Liver (tissue), 9 donors: Measurements from ENCODE around the gene SLC12A8. TPM values are rescaled to one million over a fixed set of nuclear protein-coding genes. Genes with fewer than 3 reads are reported as not detected.

Experiments
- DNase-seq: peaks from one replicate; pipeline ENCODE4 v3.0.0-alpha.2; 2017; ENCODE audit warnings: low spot score
- H3K27ac ChIP-seq, 2 donors: one replicate each; pipeline ENCODE4 v1.7.0; 2013; ENCODE audit warnings: inconsistent platforms in 2 of 2, low read length in 2 of 2, control low read depth in 1 of 2, low read depth in 1 of 2, mild to moderate bottlenecking in 1 of 2
- H3K27me3 ChIP-seq, 4 donors: one replicate each; pipeline versions ENCODE4 v1.6.1 to v1.7.0; 2013; ENCODE audit warnings: low read length in 3 of 4, inconsistent platforms in 1 of 4, mild to moderate bottlenecking in 1 of 4, moderate library complexity in 1 of 4; ENCODE audit not compliant: control insufficient read depth in 4 of 4, insufficient read depth in 4 of 4
- H3K36me3 ChIP-seq, 4 donors: one replicate each; pipeline versions ENCODE4 v1.6.1 to v1.7.0; 2013; ENCODE audit warnings: low read length in 3 of 4, mild to moderate bottlenecking in 3 of 4, low read depth in 1 of 4, moderate library complexity in 1 of 4; ENCODE audit not compliant: control insufficient read depth in 4 of 4, insufficient read depth in 3 of 4
- H3K4me1 ChIP-seq, 4 donors: one replicate each; pipeline versions ENCODE4 v1.6.1 to v1.7.0; 2013; ENCODE audit warnings: low read length in 3 of 4, mild to moderate bottlenecking in 3 of 4, moderate library complexity in 1 of 4; ENCODE audit not compliant: control insufficient read depth in 4 of 4, insufficient read depth in 4 of 4
- H3K4me3 ChIP-seq, 3 donors: one replicate each; pipeline versions ENCODE4 v1.6.1 to v1.7.0; 2013; ENCODE audit warnings: low read length in 3 of 3, control low read depth in 1 of 3, low read depth in 1 of 3, mild to moderate bottlenecking in 1 of 3
- H3K9ac ChIP-seq, 2 donors: one replicate each; pipeline ENCODE4 v1.7.0; 2013; ENCODE audit warnings: low read length in 2 of 2, mild to moderate bottlenecking in 2 of 2, moderate library complexity in 2 of 2, control low read depth in 1 of 2, low read depth in 1 of 2
- H3K9me3 ChIP-seq, 4 donors: one replicate each; pipeline versions ENCODE4 v1.6.1 to v1.7.0; 2013; ENCODE audit warnings: low read length in 3 of 4; ENCODE audit not compliant: control insufficient read depth in 4 of 4
- EGR1 ChIP-seq, 2 donors: IDR thresholded peaks; 2 replicates each; pipeline ENCODE4 v1.6.1; 2016 to 2018; ENCODE audit warnings: antibody characterized with exemption in 2 of 2, low read depth in 2 of 2
- FOXA1 ChIP-seq: IDR thresholded peaks from 2 replicates; pipeline ENCODE4 v1.6.1; 2016; ENCODE audit warnings: antibody characterized with exemption
- FOXA2 ChIP-seq: IDR thresholded peaks from 2 replicates; pipeline ENCODE4 v1.6.1; 2016; ENCODE audit warnings: antibody characterized with exemption
- GABPA ChIP-seq, 2 donors: IDR thresholded peaks in 1 of 2; conservative IDR thresholded peaks in 1 of 2; 2 replicates each; pipeline ENCODE4 v1.6.1; 2016; ENCODE audit warnings: antibody characterized with exemption in 2 of 2, mild to moderate bottlenecking in 1 of 2, moderate library complexity in 1 of 2
- HNF4A ChIP-seq, 2 donors: conservative IDR thresholded peaks; 2 replicates each; pipeline ENCODE4 v1.6.1; 2016; ENCODE audit warnings: antibody characterized with exemption in 2 of 2, mild to moderate bottlenecking in 2 of 2
- HNF4G ChIP-seq: IDR thresholded peaks from 2 replicates; pipeline ENCODE4 v1.6.1; 2016; ENCODE audit warnings: antibody characterized with exemption
- JUND ChIP-seq, 2 donors: IDR thresholded peaks; 2 replicates each; pipeline ENCODE4 v1.6.1; 2016; ENCODE audit warnings: antibody characterized with exemption in 2 of 2
- NR2F2 ChIP-seq: IDR thresholded peaks from 2 replicates; pipeline ENCODE4 v1.6.1; 2016; ENCODE audit warnings: antibody characterized with exemption
- RAD21 ChIP-seq, 2 donors: IDR thresholded peaks; 2 replicates each; pipeline ENCODE4 v1.6.1; 2016; ENCODE audit warnings: antibody characterized with exemption in 2 of 2, mild to moderate bottlenecking in 2 of 2
- RXRA ChIP-seq, 2 donors: IDR thresholded peaks; 2 replicates each; pipeline ENCODE4 v1.6.1; 2017 to 2018; ENCODE audit warnings: antibody characterized with exemption in 2 of 2, mild to moderate bottlenecking in 1 of 2
- SP1 ChIP-seq: IDR thresholded peaks from 2 replicates; pipeline ENCODE4 v1.6.1; 2018; ENCODE audit warnings: antibody characterized with exemption, mild to moderate bottlenecking
- TAF1 ChIP-seq: conservative IDR thresholded peaks from 2 replicates; pipeline ENCODE4 v1.6.1; 2016; ENCODE audit warnings: antibody characterized with exemption, mild to moderate bottlenecking
- YY1 ChIP-seq: IDR thresholded peaks from 2 replicates; pipeline ENCODE4 v1.6.1; 2016; ENCODE audit warnings: antibody characterized with exemption, mild to moderate bottlenecking
- WGBS: extraction: QIAGEN DNeasy Blood & Tissue Kit; methylation state at CpG from one replicate; pipeline ENCODE4 v1.1.7; 2013; 5-methylcytosine and 5-hydroxymethylcytosine counted together
- polyA plus RNA-seq, 2 donors: library from polyadenylated mRNA; stranded (reverse) in 1 of 2; unstranded in 1 of 2; fragments of 200-250 nt in 1 of 2; fragments of >200 nt in 1 of 2; fragmentation: Nextera tagmentation in 1 of 2; extraction: Ambion mirVana in 1 of 2; gene quantifications; one replicate each; pipeline versions ENCODE4 v1.2.1 to v1.2.3, GENCODE V29; 2013 to 2015
- total RNA-seq, 2 donors: library from RNA; depleted of rRNA; stranded (reverse); fragments of >200 nt; gene quantifications; one replicate each; pipeline ENCODE4 v1.2.3, GENCODE V29; 2014
- TF ChIP-seq, protein P1 (sequence below): IDR thresholded peaks from 2 replicates; pipeline ENCODE4 v1.6.1; 2016; ENCODE audit warnings: antibody characterized with exemption
- TF ChIP-seq, protein P2 (sequence below): IDR thresholded peaks from 2 replicates; pipeline ENCODE4 v1.6.1; 2016; ENCODE audit warnings: antibody characterized with exemption
- TF ChIP-seq, protein P3 (sequence below): IDR thresholded peaks from 2 replicates; pipeline ENCODE4 v1.6.1; 2016; ENCODE audit warnings: antibody characterized with exemption, mild to moderate bottlenecking
- TF ChIP-seq, protein P4 (sequence below): IDR thresholded peaks from 2 replicates; pipeline ENCODE4 v1.6.1; 2016; ENCODE audit warnings: antibody characterized with exemption
- TF ChIP-seq, protein P5 (sequence below): fragments of 150-350 bp; IDR thresholded peaks from 2 replicates; pipeline ENCODE4 v1.5.1; 2017; ENCODE audit warnings: improper control_type of control experiment, low read depth, low read length; ENCODE audit not compliant: missing input control
- donor health status: healthy.
- donor health status: healthy.
- donor health status: healthy.
- donor health status: healthy.
- donor health status: healthy.

SLC12A8 gene
- total and polyA plus RNA-seq, 4 donors: 2.7 to 20.3 (median 5.5) TPM

DNA sequence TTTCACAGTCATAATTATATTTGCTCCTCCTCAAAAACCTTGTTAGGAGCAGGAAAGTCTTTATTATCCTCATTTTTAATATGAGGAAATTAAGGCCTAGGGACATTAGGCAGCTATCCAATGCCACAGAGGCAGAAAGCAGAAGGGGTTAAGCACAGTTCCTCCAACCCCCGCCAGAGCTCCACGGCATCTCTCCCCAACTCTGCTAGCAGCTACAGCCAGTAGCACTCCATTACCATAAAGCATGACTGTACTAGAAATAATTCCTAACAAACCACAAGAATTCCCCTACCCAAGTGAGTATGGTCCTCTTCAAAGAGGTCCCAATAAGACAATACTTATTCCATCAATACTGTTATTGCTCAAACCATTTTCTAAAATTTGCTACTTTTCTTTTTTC lies 166.6 kb downstream of the SLC12A8 start (continued):
- TF ChIP-seq, protein P1, sequence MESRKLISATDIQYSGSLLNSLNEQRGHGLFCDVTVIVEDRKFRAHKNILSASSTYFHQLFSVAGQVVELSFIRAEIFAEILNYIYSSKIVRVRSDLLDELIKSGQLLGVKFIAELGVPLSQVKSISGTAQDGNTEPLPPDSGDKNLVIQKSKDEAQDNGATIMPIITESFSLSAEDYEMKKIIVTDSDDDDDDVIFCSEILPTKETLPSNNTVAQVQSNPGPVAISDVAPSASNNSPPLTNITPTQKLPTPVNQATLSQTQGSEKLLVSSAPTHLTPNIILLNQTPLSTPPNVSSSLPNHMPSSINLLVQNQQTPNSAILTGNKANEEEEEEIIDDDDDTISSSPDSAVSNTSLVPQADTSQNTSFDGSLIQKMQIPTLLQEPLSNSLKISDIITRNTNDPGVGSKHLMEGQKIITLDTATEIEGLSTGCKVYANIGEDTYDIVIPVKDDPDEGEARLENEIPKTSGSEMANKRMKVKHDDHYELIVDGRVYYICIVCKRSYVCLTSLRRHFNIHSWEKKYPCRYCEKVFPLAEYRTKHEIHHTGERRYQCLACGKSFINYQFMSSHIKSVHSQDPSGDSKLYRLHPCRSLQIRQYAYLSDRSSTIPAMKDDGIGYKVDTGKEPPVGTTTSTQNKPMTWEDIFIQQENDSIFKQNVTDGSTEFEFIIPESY: no peak
- TF ChIP-seq SP1: no peak
- TF ChIP-seq, protein P2, sequence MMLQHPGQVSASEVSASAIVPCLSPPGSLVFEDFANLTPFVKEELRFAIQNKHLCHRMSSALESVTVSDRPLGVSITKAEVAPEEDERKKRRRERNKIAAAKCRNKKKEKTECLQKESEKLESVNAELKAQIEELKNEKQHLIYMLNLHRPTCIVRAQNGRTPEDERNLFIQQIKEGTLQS: no peak
- TF ChIP-seq GABPA (IDR thresholded peaks at IDR 0.05 in 1 of 2, conservative IDR thresholded peaks at IDR 0.05 in 1 of 2): no peak
- no peak for TF ChIP-seq JUND (IDR thresholded peaks at IDR 0.05)

DNA sequence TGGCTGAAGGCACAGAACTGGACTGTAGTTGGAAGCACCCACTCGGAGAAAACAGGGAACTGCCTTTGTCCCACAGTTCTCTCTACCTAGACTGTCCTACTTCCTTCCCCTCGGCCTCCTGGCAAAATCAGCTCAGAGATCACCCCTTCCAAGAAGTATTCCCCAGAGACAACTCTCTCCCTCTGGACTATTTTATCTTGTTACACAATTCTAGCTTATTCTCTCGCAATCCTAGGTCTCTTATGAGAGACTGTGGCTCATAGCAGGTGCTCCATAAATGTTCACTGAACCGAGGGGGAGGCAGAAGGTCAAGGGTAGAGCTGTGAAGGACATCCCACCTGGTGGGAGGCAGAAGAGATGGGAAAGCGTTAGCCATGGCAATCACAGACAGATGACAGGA lies 167.4 kb downstream of the SLC12A8 start:
- no peaks in the 10 kb centered on the region for H3K36me3 ChIP-seq
- H3K4me1 ChIP-seq: peaks cover 0 to 7% (median 0%) of the 10 kb centered on the region in 4 donors
- no peaks in the 10 kb centered on the region for H3K9me3 ChIP-seq
- TF ChIP-seq TAF1 (no peak), JUND (IDR thresholded peaks at IDR 0.05) (no peak), HNF4G (no peak), YY1 (no peak), HNF4A (conservative IDR thresholded peaks at IDR 0.05) (no peak), EGR1 (IDR thresholded peaks at IDR 0.05; ENCODE audit: low read depth in 2 of 2) (no peak), GABPA (IDR thresholded peaks at IDR 0.05 in 1 of 2, conservative IDR thresholded peaks at IDR 0.05 in 1 of 2) (no peak), RXRA (IDR thresholded peaks at IDR 0.05) (no peak), FOXA2 (no peak), RAD21 (IDR thresholded peaks at IDR 0.05) (no peak), SP1 (no peak), NR2F2 (no peak), FOXA1 (no peak)
- TF ChIP-seq, protein P3, sequence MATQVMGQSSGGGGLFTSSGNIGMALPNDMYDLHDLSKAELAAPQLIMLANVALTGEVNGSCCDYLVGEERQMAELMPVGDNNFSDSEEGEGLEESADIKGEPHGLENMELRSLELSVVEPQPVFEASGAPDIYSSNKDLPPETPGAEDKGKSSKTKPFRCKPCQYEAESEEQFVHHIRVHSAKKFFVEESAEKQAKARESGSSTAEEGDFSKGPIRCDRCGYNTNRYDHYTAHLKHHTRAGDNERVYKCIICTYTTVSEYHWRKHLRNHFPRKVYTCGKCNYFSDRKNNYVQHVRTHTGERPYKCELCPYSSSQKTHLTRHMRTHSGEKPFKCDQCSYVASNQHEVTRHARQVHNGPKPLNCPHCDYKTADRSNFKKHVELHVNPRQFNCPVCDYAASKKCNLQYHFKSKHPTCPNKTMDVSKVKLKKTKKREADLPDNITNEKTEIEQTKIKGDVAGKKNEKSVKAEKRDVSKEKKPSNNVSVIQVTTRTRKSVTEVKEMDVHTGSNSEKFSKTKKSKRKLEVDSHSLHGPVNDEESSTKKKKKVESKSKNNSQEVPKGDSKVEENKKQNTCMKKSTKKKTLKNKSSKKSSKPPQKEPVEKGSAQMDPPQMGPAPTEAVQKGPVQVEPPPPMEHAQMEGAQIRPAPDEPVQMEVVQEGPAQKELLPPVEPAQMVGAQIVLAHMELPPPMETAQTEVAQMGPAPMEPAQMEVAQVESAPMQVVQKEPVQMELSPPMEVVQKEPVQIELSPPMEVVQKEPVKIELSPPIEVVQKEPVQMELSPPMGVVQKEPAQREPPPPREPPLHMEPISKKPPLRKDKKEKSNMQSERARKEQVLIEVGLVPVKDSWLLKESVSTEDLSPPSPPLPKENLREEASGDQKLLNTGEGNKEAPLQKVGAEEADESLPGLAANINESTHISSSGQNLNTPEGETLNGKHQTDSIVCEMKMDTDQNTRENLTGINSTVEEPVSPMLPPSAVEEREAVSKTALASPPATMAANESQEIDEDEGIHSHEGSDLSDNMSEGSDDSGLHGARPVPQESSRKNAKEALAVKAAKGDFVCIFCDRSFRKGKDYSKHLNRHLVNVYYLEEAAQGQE: no peak
- TF ChIP-seq, protein P4, sequence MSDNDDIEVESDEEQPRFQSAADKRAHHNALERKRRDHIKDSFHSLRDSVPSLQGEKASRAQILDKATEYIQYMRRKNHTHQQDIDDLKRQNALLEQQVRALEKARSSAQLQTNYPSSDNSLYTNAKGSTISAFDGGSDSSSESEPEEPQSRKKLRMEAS: no peak
- TF ChIP-seq, protein P5, sequence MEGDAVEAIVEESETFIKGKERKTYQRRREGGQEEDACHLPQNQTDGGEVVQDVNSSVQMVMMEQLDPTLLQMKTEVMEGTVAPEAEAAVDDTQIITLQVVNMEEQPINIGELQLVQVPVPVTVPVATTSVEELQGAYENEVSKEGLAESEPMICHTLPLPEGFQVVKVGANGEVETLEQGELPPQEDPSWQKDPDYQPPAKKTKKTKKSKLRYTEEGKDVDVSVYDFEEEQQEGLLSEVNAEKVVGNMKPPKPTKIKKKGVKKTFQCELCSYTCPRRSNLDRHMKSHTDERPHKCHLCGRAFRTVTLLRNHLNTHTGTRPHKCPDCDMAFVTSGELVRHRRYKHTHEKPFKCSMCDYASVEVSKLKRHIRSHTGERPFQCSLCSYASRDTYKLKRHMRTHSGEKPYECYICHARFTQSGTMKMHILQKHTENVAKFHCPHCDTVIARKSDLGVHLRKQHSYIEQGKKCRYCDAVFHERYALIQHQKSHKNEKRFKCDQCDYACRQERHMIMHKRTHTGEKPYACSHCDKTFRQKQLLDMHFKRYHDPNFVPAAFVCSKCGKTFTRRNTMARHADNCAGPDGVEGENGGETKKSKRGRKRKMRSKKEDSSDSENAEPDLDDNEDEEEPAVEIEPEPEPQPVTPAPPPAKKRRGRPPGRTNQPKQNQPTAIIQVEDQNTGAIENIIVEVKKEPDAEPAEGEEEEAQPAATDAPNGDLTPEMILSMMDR: no peak
- TF ChIP-seq, protein P2: no peak
- TF ChIP-seq, protein P1: no peak
- DNase-seq: no peak
- H3K4me3 ChIP-seq: no peak overlapping the region
- no peak overlapping the region for H3K27ac ChIP-seq
- WGBS: 67% methylated on average over 5 of the region's 5 CpGs
- H3K27me3 ChIP-seq: no peaks in the 10 kb centered on the region
- H3K9ac ChIP-seq: no peak overlapping the region
